Spleen (tissue), 11 donors: Measurements from ENCODE around the gene CABP4. TPM values are rescaled to one million over a fixed set of nuclear protein-coding genes. Genes with fewer than 3 reads are reported as not detected.

Experiments used
- DNase-seq: peaks from one replicate; pipeline ENCODE4 v3.0.0-alpha.2; 2020
- H3K27ac ChIP-seq, 8 donors: fragments of 200-600 bp; sonication (generic) in 7 of 8; 1 replicate in 4 of 8; 2 replicates in 4 of 8; pipeline versions ENCODE4 v1.5.0 to v1.8.0; 2016 to 2021; ENCODE audit warnings: inconsistent platforms in 4 of 8, mild to moderate bottlenecking in 4 of 8, moderate library complexity in 1 of 8
- H3K27me3 ChIP-seq, 7 donors: fragments of 200-600 bp; sonication (generic) in 6 of 7; replicated peaks in 1 of 7; 1 replicate in 4 of 7; 2 replicates in 3 of 7; pipeline versions ENCODE4 v1.5.0 to v1.8.0; 2016 to 2021; ENCODE audit warnings: inconsistent platforms in 3 of 7, mild to moderate bottlenecking in 1 of 7
- H3K36me3 ChIP-seq, 6 donors: fragments of 200-600 bp; sonication (generic) in 5 of 6; 1 replicate in 4 of 6; 2 replicates in 2 of 6; pipeline versions ENCODE4 v1.5.0 to v1.8.0; 2016 to 2021; ENCODE audit warnings: inconsistent platforms in 2 of 6
- H3K4me1 ChIP-seq, 6 donors: fragments of 200-600 bp; sonication (generic) in 5 of 6; 1 replicate in 3 of 6; 2 replicates in 3 of 6; pipeline versions ENCODE4 v1.5.0 to v1.8.0; 2016 to 2021; ENCODE audit warnings: inconsistent platforms in 3 of 6
- H3K4me3 ChIP-seq, 8 donors: fragments of 200-600 bp; sonication (generic) in 7 of 8; 1 replicate in 4 of 8; 2 replicates in 4 of 8; pipeline versions ENCODE4 v1.5.0 to v1.8.0; 2016 to 2021; ENCODE audit warnings: inconsistent platforms in 4 of 8, mild to moderate bottlenecking in 4 of 8, moderate library complexity in 2 of 8
- H3K9me3 ChIP-seq, 8 donors: fragments of 200-600 bp; sonication (generic) in 7 of 8; 1 replicate in 4 of 8; 2 replicates in 4 of 8; pipeline versions ENCODE4 v1.5.0 to v1.8.0; 2016 to 2021; ENCODE audit warnings: inconsistent platforms in 4 of 8
- POLR2A ChIP-seq, 3 donors: fragments of 450-650 bp; IDR thresholded peaks; one replicate each; pipeline ENCODE4 v1.5.1; 2017; ENCODE audit warnings: antibody characterized with exemption in 3 of 3, mild to moderate bottlenecking in 1 of 3
- POLR2AphosphoS5 ChIP-seq, 3 donors: sonication (generic); formaldehyde crosslinking; IDR thresholded peaks; one replicate each; pipeline ENCODE4 v1.5.1; 2017; ENCODE audit warnings: antibody characterized with exemption in 3 of 3
- WGBS, 5 donors: extraction: QIAGEN DNeasy Blood & Tissue Kit in 3 of 5; methylation state at CpG; one replicate each; pipeline versions ENCODE4 v1.1.5 to v1.1.7; 2013 to 2018; 5-methylcytosine and 5-hydroxymethylcytosine counted together
- intact Hi-C: fragments of 100-400 bp; cut with DNase I; formaldehyde crosslinking; loops from one replicate; pipeline ENCODE4 v1.15.0; 2023; ENCODE audit warnings: low total_unique reads
- polyA plus RNA-seq, 3 donors: library from polyadenylated mRNA; stranded (reverse); fragments of 200-250 nt; gene quantifications; one replicate each; pipeline ENCODE4 v1.2.1, GENCODE V29; 2013
- total RNA-seq, 7 donors: library from RNA; depleted of rRNA in 3 of 7; stranded (reverse); fragments of >200 nt in 3 of 7; fragmentation: NEBNext Ultra II Directional in 4 of 7; extraction: Animal tissue kit (Norgen Biotek cat#: 25700) in 4 of 7; gene quantifications; one replicate each; pipeline versions ENCODE4 v1.1.0 to v1.2.1, GENCODE V29; 2016 to 2021
- TF ChIP-seq, protein P1 (sequence below), 11 experiments: fragments of 200-600 bp in 7 of 11; fragments of 450-650 bp in 4 of 11; sonication (generic) in 4 of 11; IDR thresholded peaks in 8 of 11; conservative IDR thresholded peaks in 3 of 11; 1 replicate in 7 of 11; 2 replicates in 4 of 11; pipeline versions ENCODE4 v1.4.0 to v1.8.0; 2016 to 2021; ENCODE audit warnings: antibody characterized with exemption in 11 of 11, inconsistent platforms in 4 of 11, mild to moderate bottlenecking in 1 of 11
- donor health status: healthy with polysubstance abuse.
- donor health status: DM: no; HTN: no; CAD: no; lungs with moderate emphysema.
- donor health status: DM: no; HTN: no; CAD: no.
- donor health status: Bipolar disorder and iron deficiency.
- donor health status: healthy.
- donor health status: DM: no; HTN: no; CAD: no.
- donor health status: DM: yes; HTN: yes; CAD: no.

The CABP4 gene
- total and polyA plus RNA-seq, 10 donors, result 2.6 to 27.3 (median 17.1) TPM

- TF ChIP-seq POLR2A (IDR thresholded peaks at IDR 0.05), result no peak
- TF ChIP-seq POLR2AphosphoS5 (IDR thresholded peaks at IDR 0.05), result no peak
- TF ChIP-seq, protein P1, sequence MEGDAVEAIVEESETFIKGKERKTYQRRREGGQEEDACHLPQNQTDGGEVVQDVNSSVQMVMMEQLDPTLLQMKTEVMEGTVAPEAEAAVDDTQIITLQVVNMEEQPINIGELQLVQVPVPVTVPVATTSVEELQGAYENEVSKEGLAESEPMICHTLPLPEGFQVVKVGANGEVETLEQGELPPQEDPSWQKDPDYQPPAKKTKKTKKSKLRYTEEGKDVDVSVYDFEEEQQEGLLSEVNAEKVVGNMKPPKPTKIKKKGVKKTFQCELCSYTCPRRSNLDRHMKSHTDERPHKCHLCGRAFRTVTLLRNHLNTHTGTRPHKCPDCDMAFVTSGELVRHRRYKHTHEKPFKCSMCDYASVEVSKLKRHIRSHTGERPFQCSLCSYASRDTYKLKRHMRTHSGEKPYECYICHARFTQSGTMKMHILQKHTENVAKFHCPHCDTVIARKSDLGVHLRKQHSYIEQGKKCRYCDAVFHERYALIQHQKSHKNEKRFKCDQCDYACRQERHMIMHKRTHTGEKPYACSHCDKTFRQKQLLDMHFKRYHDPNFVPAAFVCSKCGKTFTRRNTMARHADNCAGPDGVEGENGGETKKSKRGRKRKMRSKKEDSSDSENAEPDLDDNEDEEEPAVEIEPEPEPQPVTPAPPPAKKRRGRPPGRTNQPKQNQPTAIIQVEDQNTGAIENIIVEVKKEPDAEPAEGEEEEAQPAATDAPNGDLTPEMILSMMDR (IDR thresholded peaks at IDR 0.05 in 8 of 11, conservative IDR thresholded peaks at IDR 0.05 in 3 of 11), result no peak
- Histone ChIP-seq H3K36me3 (no peaks in the 10 kb centered on the region), H3K27ac (peak within 1 kb of the TSS; percentile 41 to 96 (median 86)), H3K9me3 (no peaks in the 10 kb centered on the region), H3K4me1 (peaks cover 48 to 98% (median 88%) of the 10 kb centered on the region in 6 donors), H3K27me3 (peaks cover 0 to 44% (median 11%) of the 10 kb centered on the region in 7 donors), H3K4me3 (peak within 1 kb of the TSS in 6 of 8 donors; percentile 14 to 61 (median 27))
- intact Hi-C loops, result no loop called here
- DNase-seq, result peak; percentile 85
- WGBS, 5 donors, result 7 to 16% (median 10%) methylated on average over 16 to 67 of the region's 67 CpGs
Measured at GRCh38 chr11:67415501-67416304, 39.5 kb upstream of the CABP4 start, which contains the start of gene CARNS1. Gene CARNS1 (plus strand): TSS chr11:67415678. CDS start chr11:67416200, 522 bp downstream.

- Histone ChIP-seq H3K27me3 (peaks cover 0 to 35% (median 11%) of the 10 kb centered on the region in 7 donors), H3K9me3 (no peaks in the 10 kb centered on the region), H3K4me3 (peak overlapping the region in 1 of 8 donors; percentile 14), H3K4me1 (peaks cover 43 to 95% (median 84%) of the 10 kb centered on the region in 6 donors), H3K27ac (peak overlapping the region; percentile 37 to 96 (median 86)), H3K36me3 (no peaks in the 10 kb centered on the region)
- intact Hi-C loops, result no loop called here
- peak; percentile 92 for DNase-seq
- WGBS, 5 donors, result 33 to 57% (median 51%) methylated on average over 9 to 21 of the region's 21 CpGs
- no peak for TF ChIP-seq POLR2A (IDR thresholded peaks at IDR 0.05)
- TF ChIP-seq, protein P1 (IDR thresholded peaks at IDR 0.05 in 8 of 11, conservative IDR thresholded peaks at IDR 0.05 in 3 of 11), result no peak
- peak; percentile 54 to 68 (median 54) for TF ChIP-seq POLR2AphosphoS5 (IDR thresholded peaks at IDR 0.05)
Measured at GRCh38 chr11:67416416-67417335, 38.5 kb upstream of the CABP4 start.

- DNase-seq, result no peak
- WGBS, 5 donors, result 77 to 100% (median 83%) methylated on average over 2 to 12 of the region's 12 CpGs
- no peaks in the 10 kb centered on the region for H3K36me3 ChIP-seq
- peak overlapping the region; percentile 37 to 96 (median 86) for H3K27ac ChIP-seq
- no peaks in the 10 kb centered on the region for H3K9me3 ChIP-seq
- intact Hi-C loops, result no loop called here
- no peak overlapping the region for H3K4me3 ChIP-seq
- H3K27me3 ChIP-seq, result peaks cover 0 to 33% (median 11%) of the 10 kb centered on the region in 7 donors
- TF ChIP-seq POLR2AphosphoS5 (IDR thresholded peaks at IDR 0.05) (no peak), POLR2A (IDR thresholded peaks at IDR 0.05) (no peak)
- TF ChIP-seq, protein P1 (IDR thresholded peaks at IDR 0.05 in 8 of 11, conservative IDR thresholded peaks at IDR 0.05 in 3 of 11), result no peak
- H3K4me1 ChIP-seq, result peaks cover 43 to 89% (median 76%) of the 10 kb centered on the region in 6 donors
Measured at GRCh38 chr11:67417425-67417824, 37.7 kb upstream of the CABP4 start.
